ENCODE results near the gene PAQR7. TPM values are rescaled to one million over a fixed set of nuclear protein-coding genes. Genes with fewer than 3 reads are reported as not detected.

The PAQR7 gene
- total RNA-seq, 1 experiment from 2014 or later: 6.7 TPM

DNA sequence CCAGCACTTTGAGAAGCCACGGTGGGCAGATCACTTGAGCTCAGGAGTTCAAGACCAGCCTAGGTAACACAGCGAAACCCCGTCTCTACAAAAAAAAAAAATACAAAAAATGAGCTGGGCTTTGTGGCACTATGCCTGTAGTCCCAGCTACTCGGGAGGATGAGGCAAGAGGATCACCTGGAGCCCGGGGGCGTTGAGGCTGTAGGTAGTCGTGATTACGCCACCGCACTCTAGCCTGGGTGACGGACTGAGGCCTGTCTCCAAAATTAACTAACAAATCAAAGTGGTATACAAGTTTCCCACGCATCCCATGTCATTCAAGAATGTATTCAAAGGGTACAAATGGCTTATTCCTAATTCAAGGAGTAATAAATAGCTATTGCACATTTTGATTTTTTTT lies 18.7 kb downstream of the PAQR7 start (continued):
- no peak for TF ChIP-seq ZNF671 (CRISPR knock-in tag; IDR thresholded peaks at IDR 0.05)
- TF ChIP-seq GABPB1 (CRISPR knock-in tag; IDR thresholded peaks at IDR 0.05): no peak
- TF ChIP-seq, protein P1, sequence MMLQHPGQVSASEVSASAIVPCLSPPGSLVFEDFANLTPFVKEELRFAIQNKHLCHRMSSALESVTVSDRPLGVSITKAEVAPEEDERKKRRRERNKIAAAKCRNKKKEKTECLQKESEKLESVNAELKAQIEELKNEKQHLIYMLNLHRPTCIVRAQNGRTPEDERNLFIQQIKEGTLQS (CRISPR knock-in tag; conservative IDR thresholded peaks at IDR 0.05): no peak

DNA sequence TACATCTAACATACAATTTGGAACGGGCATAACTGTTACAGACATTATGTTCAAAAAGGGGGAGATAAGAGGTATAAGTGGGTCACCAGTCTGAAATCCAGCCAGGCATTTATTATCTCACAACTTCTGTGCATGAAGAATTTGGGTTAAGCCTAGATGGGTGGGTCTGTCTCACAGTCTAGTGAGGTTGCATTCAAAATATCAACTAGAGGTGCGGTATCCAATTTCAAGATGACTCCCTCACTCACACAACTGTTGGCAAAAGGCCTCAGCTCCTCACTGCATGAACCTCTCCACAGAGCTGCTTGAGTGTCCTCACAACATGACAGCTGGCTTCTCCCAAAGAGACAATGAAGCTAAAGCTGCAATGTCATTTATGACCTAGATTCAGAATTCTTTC lies 21.0 kb downstream of the PAQR7 start:
- Mint-ChIP-seq H3K27ac (no peak overlapping the region), H3K27me3 (ENCODE audit: low read depth) (no peaks in the 10 kb centered on the region), H3K4me1 (peaks cover 9% of the 10 kb centered on the region), H3K9me3 (no peaks in the 10 kb centered on the region), H3K36me3 (no peaks in the 10 kb centered on the region), H3K4me3 (no peak overlapping the region)
- ATAC-seq: no peak
- ChIA-PET POLR2A (interaction anchor here (0.7 kb wide), 1 partner anchor 29 kb away, joined by 7 read pairs; no protein-coding TSS in a partner anchor), CTCF (interaction anchor here (0.7 kb wide), 1 partner anchor 1564 kb away, joined by 4 read pairs; no protein-coding TSS in a partner anchor)
- DNase-seq (ENCODE audit: low spot score): no peak
- no peak for TF ChIP-seq ETV6 (CRISPR knock-in tag; IDR thresholded peaks at IDR 0.05)
- no peak for TF ChIP-seq TEAD4 (CRISPR knock-in tag; IDR thresholded peaks at IDR 0.05)
- TF ChIP-seq, protein P2, sequence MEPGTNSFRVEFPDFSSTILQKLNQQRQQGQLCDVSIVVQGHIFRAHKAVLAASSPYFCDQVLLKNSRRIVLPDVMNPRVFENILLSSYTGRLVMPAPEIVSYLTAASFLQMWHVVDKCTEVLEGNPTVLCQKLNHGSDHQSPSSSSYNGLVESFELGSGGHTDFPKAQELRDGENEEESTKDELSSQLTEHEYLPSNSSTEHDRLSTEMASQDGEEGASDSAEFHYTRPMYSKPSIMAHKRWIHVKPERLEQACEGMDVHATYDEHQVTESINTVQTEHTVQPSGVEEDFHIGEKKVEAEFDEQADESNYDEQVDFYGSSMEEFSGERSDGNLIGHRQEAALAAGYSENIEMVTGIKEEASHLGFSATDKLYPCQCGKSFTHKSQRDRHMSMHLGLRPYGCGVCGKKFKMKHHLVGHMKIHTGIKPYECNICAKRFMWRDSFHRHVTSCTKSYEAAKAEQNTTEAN (CRISPR knock-in tag; IDR thresholded peaks at IDR 0.05): no peak
- TF ChIP-seq NFE2L1 (CRISPR knock-in tag; IDR thresholded peaks at IDR 0.05): no peak
- TF ChIP-seq, protein P3, sequence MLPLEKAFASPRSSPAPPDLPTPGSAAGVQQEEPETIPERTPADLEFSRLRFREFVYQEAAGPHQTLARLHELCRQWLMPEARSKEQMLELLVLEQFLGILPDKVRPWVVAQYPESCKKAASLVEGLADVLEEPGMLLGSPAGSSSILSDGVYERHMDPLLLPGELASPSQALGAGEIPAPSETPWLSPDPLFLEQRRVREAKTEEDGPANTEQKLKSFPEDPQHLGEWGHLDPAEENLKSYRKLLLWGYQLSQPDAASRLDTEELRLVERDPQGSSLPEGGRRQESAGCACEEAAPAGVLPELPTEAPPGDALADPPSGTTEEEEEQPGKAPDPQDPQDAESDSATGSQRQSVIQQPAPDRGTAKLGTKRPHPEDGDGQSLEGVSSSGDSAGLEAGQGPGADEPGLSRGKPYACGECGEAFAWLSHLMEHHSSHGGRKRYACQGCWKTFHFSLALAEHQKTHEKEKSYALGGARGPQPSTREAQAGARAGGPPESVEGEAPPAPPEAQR (CRISPR knock-in tag; IDR thresholded peaks at IDR 0.05): no peak
- no peak for TF ChIP-seq IRF2 (CRISPR knock-in tag; IDR thresholded peaks at IDR 0.05; ENCODE audit: borderline replicate concordance, low read depth)

DNA sequence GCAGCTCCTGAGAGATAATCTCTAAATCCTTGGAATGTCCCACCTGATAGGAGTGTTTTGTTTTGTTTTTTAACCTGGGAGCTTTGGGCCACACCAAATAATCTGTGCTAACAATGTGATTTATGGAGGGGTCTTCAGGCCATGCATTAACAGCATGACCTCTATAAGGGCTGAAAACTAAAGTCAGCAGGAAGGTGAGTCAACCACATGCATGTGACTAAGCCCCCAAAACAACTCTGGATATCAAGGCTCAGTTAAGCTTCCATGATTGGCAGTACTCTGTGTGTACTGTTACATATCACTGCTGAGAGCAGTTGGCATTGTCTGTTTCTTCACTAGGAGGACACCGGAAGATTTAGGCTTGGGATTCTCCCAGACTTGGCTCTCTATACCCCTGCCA lies 27.0 kb downstream of the PAQR7 start:
- Mint-ChIP-seq H3K27ac (peak overlapping the region; percentile 42; the same call in 1 of the 2 replicates), H3K27me3 (ENCODE audit: low read depth) (no peaks in the 10 kb centered on the region), H3K4me3 (no peak overlapping the region), H3K4me1 (peaks cover 4% of the 10 kb centered on the region; the same call in 1 of the 2 replicates), H3K9me3 (no peaks in the 10 kb centered on the region), H3K36me3 (no peaks in the 10 kb centered on the region)
- DNase-seq (ENCODE audit: low spot score): no peak
- CTCF ChIA-PET: interaction anchor here (0.7 to 2.6 kb wide), 6 partner anchors 11 to 423 kb away, joined by 3 to 8 read pairs (median 4); partner anchors contain the start of gene PAQR7
- POLR2A ChIA-PET: interaction anchor here (0.7 to 1.2 kb wide), 2 partner anchors 19 to 48 kb away, joined by 4 to 7 read pairs; no protein-coding TSS in a partner anchor
- TF ChIP-seq KAT7 (CRISPR knock-in tag; IDR thresholded peaks at IDR 0.05; ENCODE audit: borderline replicate concordance): no peak
- TF ChIP-seq FOXJ3 (CRISPR knock-in tag; IDR thresholded peaks at IDR 0.05; ENCODE audit: borderline replicate concordance): no peak
- TF ChIP-seq, protein P4, sequence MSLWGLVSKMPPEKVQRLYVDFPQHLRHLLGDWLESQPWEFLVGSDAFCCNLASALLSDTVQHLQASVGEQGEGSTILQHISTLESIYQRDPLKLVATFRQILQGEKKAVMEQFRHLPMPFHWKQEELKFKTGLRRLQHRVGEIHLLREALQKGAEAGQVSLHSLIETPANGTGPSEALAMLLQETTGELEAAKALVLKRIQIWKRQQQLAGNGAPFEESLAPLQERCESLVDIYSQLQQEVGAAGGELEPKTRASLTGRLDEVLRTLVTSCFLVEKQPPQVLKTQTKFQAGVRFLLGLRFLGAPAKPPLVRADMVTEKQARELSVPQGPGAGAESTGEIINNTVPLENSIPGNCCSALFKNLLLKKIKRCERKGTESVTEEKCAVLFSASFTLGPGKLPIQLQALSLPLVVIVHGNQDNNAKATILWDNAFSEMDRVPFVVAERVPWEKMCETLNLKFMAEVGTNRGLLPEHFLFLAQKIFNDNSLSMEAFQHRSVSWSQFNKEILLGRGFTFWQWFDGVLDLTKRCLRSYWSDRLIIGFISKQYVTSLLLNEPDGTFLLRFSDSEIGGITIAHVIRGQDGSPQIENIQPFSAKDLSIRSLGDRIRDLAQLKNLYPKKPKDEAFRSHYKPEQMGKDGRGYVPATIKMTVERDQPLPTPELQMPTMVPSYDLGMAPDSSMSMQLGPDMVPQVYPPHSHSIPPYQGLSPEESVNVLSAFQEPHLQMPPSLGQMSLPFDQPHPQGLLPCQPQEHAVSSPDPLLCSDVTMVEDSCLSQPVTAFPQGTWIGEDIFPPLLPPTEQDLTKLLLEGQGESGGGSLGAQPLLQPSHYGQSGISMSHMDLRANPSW (CRISPR knock-in tag; conservative IDR thresholded peaks at IDR 0.05; ENCODE audit: low read depth): no peak
- no peak for TF ChIP-seq ZNF219 (CRISPR knock-in tag; IDR thresholded peaks at IDR 0.05; ENCODE audit: borderline replicate concordance)
- TF ChIP-seq, protein P5, sequence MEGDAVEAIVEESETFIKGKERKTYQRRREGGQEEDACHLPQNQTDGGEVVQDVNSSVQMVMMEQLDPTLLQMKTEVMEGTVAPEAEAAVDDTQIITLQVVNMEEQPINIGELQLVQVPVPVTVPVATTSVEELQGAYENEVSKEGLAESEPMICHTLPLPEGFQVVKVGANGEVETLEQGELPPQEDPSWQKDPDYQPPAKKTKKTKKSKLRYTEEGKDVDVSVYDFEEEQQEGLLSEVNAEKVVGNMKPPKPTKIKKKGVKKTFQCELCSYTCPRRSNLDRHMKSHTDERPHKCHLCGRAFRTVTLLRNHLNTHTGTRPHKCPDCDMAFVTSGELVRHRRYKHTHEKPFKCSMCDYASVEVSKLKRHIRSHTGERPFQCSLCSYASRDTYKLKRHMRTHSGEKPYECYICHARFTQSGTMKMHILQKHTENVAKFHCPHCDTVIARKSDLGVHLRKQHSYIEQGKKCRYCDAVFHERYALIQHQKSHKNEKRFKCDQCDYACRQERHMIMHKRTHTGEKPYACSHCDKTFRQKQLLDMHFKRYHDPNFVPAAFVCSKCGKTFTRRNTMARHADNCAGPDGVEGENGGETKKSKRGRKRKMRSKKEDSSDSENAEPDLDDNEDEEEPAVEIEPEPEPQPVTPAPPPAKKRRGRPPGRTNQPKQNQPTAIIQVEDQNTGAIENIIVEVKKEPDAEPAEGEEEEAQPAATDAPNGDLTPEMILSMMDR (IDR thresholded peaks at IDR 0.05): no peak
- no peak for TF ChIP-seq ZNF416 (CRISPR knock-in tag; IDR thresholded peaks at IDR 0.05)
- no peak for ATAC-seq

All from WTC11 (cell line).